GM19035 (cell line): ENCODE measurements around the gene OIT3.

Experiments used
- ATAC-seq: cut with Tn5 transposase; IDR thresholded peaks from one replicate; pipeline ENCODE4 v1.9.1; 2021; ENCODE audit not compliant: unreplicated experiment

The OIT3 gene

DNA sequence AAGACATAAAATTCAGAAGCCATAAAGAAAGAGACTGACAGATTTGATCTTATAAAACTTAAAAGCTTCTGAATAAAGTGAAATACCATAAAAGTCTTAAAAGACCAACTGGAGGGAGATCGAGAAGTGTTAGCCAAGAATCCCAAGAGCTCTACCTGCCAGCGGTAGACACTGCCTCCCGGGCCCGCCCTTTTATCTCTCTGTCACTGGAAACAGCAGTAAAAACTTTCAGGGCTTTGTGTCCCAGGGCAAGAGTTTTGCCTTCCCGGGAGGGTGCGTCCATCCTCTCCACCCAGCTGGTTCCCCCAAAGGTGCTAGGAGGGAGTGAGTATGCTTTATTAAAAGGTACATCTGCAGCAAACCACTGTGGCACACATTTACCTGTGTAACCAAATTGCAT, 55.2 kb downstream of the OIT3 start:
- no peak for ATAC-seq

DNA sequence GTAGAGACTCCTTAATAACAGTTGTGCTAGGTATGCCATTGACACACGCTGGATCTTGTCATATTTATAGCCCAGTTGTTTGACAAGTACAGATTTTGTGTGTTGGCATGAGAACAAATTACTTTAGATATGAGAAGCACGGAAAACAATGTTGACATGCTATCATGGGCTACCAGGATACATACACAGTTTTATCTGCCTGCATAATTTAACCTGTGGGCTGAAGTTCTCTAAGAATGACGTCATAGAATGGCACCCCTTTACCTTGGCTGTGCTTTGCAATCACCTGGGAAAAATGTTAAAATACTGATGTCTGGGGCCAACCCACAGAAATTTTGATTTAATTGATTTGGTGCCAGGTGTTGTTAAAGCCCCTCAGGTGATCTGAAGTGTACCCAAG, 58.2 kb downstream of the OIT3 start:
- no peak for ATAC-seq

DNA sequence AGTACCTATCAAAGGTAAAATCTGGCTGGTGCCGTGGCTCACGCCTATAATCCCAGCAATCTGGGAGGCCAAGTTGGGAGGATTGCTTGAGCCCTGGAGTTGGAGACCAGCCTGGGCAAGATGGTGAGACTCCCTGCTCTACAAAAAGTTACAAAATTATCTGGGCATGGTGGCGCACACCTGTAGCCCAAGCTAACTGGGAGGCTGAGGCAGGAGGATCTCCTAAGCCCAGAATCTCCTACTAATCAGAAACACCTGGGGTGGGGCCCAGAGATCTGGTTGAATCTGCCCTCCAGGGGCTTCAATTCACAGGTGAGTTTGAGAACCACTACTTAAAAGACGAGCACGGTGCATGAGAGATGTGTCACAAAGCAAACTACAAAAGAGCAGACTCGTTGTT, 58.6 kb downstream of the OIT3 start:
- no peak for ATAC-seq

DNA sequence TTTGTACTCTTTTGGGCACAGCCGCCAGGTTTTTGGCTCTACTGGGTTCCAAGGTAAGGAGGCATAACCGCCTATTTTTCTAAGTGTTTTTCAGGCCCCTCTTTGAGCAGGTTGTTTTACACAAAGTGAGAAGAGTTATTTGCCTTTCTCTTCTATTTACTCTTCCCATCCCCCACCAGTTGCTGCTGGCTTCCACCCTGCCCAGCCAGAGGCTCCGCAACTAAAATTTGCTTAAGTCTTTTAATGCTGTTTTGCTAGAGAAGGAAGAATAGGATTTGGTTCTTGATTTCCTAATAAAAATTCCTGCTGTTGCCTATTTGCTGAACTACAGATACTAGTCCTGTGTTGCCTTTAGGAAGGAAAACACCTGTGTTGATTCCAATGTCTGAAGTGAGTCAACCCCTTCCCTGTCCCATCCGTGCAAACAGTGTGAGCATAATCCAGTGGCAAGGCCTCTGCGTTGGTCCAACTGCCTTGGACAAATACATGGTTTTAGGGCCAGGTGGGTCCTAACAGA, 59.2 kb downstream of the OIT3 start:
- no peak for ATAC-seq

DNA sequence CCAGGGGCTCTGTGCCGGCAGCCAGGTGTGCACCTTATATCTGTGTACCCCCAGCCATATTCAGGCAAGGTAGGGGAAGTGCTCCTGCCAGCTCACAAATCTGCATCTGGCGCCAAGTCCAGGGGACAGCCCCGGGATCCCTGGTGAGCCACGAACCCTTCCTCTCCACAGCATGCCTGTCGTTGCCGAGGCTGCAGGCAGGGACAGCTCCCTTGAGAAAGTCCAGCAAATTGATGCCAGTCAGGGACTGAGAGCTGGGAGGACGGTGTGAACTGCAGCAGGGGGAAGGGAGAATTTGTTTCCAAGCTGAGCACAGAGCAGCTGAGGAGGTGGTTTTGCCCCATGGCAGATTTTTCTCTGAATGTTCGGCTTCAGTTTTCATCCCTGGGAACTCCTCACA, 60.1 kb downstream of the OIT3 start:
- ATAC-seq = no peak

DNA sequence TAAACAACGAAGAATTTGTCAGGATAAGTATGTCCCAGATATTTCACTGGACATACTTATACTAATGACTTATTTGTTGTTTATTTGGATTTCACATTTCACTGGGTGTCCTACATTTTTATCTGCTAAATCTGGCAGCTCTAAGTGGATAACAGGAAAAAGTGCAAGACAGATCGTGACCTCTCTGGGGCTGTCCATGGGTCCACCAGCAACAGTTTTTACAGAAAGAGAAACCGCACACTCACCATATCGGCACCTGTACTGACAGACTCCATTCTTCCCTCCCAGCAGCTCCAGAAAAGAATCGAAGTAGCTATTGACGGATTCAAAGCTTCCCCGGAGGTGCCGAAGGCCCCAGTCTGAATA, 60.7 kb downstream of the OIT3 start:
- no peak for ATAC-seq

DNA sequence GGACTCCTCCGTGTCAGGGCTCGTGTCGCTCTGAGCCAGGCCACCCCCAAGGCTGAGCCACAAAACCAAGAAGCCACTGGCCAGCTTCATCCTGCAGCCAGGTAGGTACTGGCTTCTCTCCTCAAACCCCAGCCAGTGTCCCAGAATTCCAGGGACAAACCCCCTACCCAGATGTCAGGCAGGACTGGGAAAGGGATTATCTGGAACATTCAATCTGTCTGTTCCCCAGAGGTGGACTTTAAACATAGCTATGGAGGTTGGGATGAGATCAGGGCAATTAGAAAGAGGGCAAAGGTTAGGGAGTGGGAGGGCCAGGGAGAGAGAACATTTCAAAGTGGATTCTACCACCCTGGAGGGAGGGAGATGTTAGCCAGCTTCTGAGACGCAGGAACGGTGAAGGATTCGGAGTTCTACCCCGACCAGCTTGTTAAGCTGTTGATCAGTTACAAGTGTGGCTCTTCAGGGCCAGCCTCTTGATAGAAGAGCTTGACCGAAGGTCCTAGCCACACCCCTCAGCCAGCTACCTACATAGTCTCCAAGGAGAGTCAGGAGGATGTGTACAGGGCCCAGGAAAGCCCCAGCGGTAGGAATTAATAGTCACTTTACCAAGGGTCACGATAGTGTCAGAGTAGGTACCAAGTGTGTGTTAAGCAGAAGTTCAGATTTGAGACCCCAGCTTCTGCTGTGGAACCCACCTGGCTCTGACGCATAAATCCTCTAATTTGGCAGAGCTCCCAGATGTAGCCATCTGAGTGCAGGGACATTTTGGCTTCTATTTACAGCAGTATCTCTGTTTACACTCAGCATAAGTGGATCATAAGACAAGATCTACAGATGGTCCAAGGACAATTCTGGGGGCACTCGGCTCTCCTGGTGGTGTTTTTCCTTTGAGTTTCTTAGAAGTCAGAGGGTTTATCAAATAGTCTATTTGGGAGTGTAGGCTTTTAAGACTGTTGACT, 61.3 kb downstream of the OIT3 start, which contains the start of gene PLA2G12B:
Gene PLA2G12B, minus strand, starts transcription at position 211 of the 959 bp plus-strand sequence. Its CDS starts 121 bp downstream, at position 90.
- no peak for ATAC-seq

DNA sequence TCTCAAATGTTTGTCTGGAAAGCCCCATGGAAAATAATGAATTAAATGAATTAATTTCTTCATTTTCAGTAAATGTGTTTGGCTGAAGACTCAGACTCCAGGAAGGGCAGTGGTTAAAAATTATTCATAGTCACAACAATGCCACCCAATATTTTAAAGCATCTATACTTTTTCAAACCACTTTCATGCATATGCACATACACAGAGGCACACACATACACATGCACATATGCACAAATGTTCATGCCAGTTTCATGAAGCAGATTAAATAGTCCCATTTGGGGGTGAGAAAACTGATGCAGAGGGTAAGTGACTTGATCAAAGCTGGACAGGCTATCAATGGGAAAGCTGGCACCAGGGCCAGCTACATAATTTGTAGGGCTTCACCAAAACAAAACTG, 62.5 kb downstream of the OIT3 start:
- ATAC-seq = no peak

DNA sequence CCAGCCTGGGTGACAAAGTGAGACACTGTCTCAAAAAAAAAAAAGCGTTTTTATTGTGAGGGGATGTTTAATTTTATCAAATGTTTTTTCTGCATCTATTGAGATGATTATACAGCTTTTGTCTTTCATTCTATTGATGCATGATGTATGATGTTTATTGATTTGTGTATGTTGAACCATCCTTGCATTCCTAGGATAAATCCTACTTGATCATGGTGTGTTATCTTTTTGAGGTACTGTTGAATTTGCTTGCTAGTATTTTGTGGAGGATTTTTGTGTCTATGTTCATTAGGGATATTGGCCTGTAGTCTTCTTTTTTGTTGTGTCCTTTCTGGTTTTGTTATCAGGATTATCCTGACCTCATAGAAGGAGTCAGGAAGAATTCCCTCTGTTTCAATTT, 83.3 kb downstream of the OIT3 start:
- ATAC-seq = no peak

DNA sequence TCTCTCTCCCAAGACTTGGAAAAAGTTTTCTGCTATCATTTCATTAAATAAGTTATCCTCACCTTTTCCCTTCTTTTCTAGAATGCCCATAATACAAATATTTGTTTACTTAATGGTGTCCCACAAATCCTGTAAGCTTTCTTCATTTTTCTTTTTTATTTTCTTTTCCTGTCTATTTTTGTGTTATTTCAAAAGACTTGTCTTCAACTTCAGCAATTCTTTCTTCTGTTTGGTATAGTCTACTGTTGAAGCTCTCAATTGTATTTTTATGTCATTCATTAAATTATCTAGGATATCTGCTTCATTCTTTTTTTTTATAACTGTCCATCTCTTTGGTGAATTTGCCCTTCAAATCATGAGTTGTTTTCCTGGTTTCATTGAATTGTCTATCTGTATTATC, 86.2 kb downstream of the OIT3 start:
- ATAC-seq = no peak

DNA sequence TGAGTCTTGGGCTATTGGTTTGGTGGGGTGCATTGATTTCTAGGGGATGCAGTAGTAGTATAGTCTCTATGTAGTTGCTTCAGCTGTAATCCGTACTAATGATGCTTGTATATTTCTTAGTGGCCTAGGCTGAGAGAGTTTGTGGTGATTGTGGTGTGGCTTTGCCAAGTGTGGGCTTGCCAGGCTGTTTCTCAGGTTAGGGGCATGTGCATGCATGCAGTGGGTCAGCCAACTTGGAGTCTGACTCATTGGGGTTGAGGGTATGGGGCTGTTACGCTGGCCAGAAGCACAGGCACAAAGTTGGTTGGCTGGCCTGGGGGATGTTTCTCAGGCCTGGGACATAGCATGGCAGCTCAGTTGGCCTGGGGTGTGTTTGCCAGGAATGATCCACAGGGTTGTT, 86.8 kb downstream of the OIT3 start:
- ATAC-seq = no peak

DNA sequence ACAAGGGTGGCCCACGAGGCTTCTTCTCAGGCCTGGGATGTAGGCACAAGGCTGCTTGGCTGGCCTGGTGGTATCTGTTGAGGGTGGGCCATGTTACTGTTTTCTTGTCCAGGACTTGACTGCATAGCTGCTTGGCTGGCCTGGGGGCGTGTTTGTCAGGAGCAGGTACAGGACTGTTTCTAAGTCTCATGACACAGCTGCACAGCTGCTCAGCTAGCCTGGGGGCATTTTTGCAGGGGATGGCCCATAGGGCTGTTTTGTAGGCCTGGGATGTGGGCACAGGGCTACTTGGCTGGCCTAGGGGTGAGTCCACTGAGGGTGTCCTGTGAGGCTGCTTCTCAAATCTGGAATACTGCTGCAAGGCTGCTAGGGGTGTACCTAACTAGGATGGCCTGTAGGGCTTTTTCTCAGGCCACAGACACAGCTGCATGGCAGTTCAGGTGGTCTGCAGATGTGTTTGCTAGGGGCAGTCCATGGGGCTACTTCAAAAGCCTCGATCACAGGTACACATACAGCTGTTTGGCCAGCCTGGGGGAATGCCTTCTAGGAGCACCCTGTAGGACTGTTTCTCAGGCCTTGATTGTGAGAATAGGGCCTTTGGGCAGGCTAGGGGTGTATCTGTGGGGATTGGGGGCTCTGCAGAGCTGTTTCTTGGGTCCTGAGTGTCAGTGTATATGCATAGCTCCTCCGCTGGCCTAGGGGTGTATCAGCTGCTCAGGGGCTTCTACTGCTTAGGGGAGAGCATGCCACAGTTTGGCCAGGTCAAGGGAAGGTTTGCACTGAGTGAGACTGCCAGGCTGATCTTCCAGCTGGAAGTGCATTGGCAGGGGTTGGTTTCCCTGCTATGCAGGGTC, 87.7 kb downstream of the OIT3 start:
- no peak for ATAC-seq

DNA sequence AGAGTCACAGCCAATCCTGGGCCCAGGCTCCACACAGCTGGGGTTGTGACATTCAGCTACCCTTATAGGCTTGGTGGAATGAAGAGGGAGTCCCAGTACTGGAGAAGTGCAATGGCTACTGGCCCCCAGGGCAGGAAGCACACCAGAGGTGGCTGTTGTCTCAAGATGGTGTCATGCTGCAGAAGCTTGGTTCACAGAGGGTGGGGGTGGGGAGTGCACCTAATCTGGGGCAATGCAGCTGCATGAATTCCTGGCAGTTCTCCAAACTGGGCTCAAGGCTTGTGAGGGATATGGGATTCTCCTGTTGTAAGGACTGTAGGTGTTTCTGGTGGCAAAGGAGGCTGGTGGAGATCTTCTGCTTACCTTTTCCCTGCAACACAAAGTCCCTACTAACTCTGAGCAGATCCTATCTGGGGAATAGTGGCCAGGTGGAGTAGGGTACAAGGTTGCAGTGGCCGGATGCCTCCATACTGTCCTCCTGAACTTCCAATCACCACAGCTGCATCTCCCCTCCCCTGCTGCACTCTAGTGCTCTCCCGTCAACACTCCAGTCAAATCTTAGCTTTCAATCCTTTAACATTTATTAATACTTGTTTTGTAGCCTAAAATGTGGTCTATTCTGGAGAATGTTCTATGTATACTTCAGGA, 88.5 kb downstream of the OIT3 start:
- ATAC-seq = no peak
